T47D (cell line): ENCODE measurements around the gene RALA.

Experiments
- DNase-seq, 2 experiments: peaks; one replicate each; pipeline versions ENCODE4 v3.0.0 to v3.0.0-alpha.2; 2011 to 2012; ENCODE audit warnings: low read depth in 1 of 2, low spot score in 1 of 2
- JUND ChIP-seq: IDR thresholded peaks from 2 replicates; pipeline ENCODE4 v1.6.1; 2012; ENCODE audit warnings: low read depth
- in situ Hi-C: cut with HindIII; loops from 2 replicates; pipeline ENCODE4 v1.10.0; 2016; ENCODE audit warnings: low sequenced_read_pairs, low pct_unique_long_range_greater_than_20kb

RALA gene

GRCh38 chr7:39603924-39604323, 19.4 kb upstream of the RALA start:
- no peak for TF ChIP-seq JUND
- DNase-seq: no peak
- in situ Hi-C loops: no loop called here

GRCh38 chr7:39605087-39605486, 18.3 kb upstream of the RALA start:
- no peak for TF ChIP-seq JUND
- in situ Hi-C loops: no loop called here
- DNase-seq: no peak

- TF ChIP-seq JUND: no peak
- in situ Hi-C loops: no loop called here
- DNase-seq: no peak
Observed at GRCh38 chr7:39606352-39606751, 17.0 kb upstream of the RALA start.

- no peak for DNase-seq
- in situ Hi-C loops: no loop called here
- TF ChIP-seq JUND: no peak
Observed at GRCh38 chr7:39606941-39607340, 16.4 kb upstream of the RALA start.

- in situ Hi-C loops: no loop called here
- no peak for DNase-seq
- no peak for TF ChIP-seq JUND
Observed at GRCh38 chr7:39607865-39608264, 15.5 kb upstream of the RALA start.

GRCh38 chr7:39608278-39608677, 15.1 kb upstream of the RALA start:
- DNase-seq: no peak
- no peak for TF ChIP-seq JUND
- in situ Hi-C loops: no loop called here

GRCh38 chr7:39609113-39609934, 14.0 kb upstream of the RALA start:
- no peak for DNase-seq
- TF ChIP-seq JUND: no peak
- in situ Hi-C loops: no loop called here

- in situ Hi-C loops: no loop called here
- no peak for DNase-seq
- no peak for TF ChIP-seq JUND
Observed at GRCh38 chr7:39609935-39610263, 13.5 kb upstream of the RALA start.

GRCh38 chr7:39613577-39613976, 9.8 kb upstream of the RALA start:
- TF ChIP-seq JUND: no peak
- in situ Hi-C loops: no loop called here
- DNase-seq: no peak

GRCh38 chr7:39614299-39614698, 9.1 kb upstream of the RALA start:
- TF ChIP-seq JUND: no peak
- DNase-seq: no peak
- in situ Hi-C loops: no loop called here

- in situ Hi-C loops: no loop called here
- TF ChIP-seq JUND: no peak
- no peak for DNase-seq
Observed at GRCh38 chr7:39615350-39615975, 7.9 kb upstream of the RALA start.

GRCh38 chr7:39616138-39616537, 7.2 kb upstream of the RALA start:
- in situ Hi-C loops: no loop called here
- DNase-seq: no peak
- TF ChIP-seq JUND: no peak

GRCh38 chr7:39617005-39617404, 6.4 kb upstream of the RALA start:
- in situ Hi-C loops: no loop called here
- no peak for DNase-seq
- TF ChIP-seq JUND: no peak

- DNase-seq: no peak
- in situ Hi-C loops: no loop called here
- no peak for TF ChIP-seq JUND
Observed at GRCh38 chr7:39618868-39619267, 4.5 kb upstream of the RALA start.
